Skin of body (tissue), 2 donors: ENCODE measurements around the gene OCA2. TPM values are rescaled to one million over a fixed set of nuclear protein-coding genes. Genes with fewer than 3 reads are reported as not detected.

Source experiments
- DNase-seq: peaks from one replicate; lab custom pipeline; 2025; lab: John Stamatoyannopoulos, UW
- total RNA-seq: library from RNA; depleted of rRNA; stranded (reverse); fragments of >200 nt; gene quantifications from one replicate; pipeline ENCODE4 v1.2.3, GENCODE V29; 2014

OCA2 gene
- total RNA-seq, 1 donor from 2014 or later, result 1.4 TPM

GRCh38 chr15:27873039-27873438 lies 226.1 kb downstream of the OCA2 start:
- DNase-seq, result no peak

- DNase-seq, result no peak
Measured at GRCh38 chr15:27872355-27872754, 226.8 kb downstream of the OCA2 start.

- no peak for DNase-seq
Measured at GRCh38 chr15:27871902-27872260, 227.2 kb downstream of the OCA2 start.

- DNase-seq, result no peak
Measured at GRCh38 chr15:27871078-27871901, 227.8 kb downstream of the OCA2 start.

DNA sequence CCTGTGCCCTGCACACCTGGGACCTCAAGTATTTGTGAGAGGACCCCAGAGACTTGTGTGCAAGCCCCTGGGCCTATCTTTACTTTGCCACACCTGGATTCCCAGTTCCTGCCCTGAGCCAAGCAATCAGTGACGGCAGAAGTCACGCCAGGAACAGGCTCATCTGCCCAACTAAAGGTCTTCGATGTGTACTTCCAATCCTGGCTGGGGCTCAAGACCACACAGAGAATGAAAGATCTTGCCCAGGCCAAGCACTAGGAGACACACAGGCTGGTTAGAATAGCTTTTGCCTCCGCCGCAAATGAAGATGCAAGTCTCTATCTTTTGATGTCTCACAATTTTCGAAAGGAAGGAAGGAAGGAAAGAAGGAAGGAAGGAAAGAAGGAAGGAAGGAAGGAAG lies 228.8 kb downstream of the OCA2 start:
- no peak for DNase-seq

- DNase-seq, result no peak
Measured at GRCh38 chr15:27869697-27870281, 229.3 kb downstream of the OCA2 start.

DNA sequence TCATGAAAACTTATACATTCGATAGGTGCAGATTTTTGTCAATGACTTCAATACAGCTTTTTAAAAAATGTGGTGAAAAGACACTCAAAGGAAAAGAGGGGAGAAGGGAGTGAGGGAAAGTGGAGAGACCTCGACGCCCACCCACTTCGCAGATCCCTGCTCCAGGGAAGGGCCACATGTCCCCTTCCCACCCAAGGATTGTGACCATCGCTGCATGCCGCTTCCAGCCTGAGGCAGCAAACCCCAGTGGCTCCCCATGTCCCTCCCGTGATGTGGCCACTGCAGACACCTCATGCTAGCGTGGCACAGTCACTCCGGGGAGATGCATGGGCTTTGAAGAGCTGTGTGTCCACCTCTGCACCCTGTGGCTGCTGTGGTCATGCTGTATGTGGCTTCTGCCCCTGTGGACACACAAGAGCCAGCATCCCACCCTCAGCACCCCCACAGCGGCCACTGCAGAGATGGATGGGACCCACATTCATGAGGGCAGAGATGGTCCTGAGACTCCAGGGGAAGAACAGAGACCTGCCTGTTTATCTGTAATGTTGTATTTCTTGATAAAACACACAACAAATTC lies 230.2 kb downstream of the OCA2 start:
- DNase-seq, result no peak

- no peak for DNase-seq
Measured at GRCh38 chr15:27867861-27868260, 231.3 kb downstream of the OCA2 start.

DNA sequence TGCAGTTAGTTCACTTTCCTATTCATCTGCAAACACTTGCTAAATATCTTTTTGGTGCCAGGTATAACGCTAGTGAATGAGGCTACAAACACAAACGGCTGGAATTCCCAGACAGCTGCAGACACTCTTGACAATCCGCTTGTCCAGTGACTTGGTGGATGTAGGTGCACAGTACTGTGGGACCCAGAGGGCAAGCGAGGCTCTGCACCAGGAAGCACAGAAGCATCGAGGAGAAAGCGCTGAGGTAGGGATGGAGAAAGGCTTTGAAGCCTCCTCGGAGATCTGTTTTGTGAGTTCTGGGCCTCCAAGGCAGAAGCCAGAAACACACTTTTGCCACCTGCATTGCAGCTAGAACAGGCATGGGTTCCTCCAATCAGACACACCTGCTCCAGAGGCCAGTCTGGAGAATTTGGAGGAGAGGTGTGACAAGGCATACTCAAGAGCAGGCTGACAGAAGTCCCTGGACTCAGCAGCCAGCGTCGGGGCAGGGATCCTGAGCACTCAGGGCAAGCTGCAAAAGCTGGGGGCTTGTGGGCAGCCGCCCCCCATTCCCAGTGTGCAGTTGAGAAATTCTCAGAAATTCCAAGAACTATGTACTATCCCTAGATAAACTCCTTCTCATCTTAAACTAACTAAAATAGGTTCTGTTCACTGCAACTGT lies 232.5 kb downstream of the OCA2 start:
- no peak for DNase-seq

GRCh38 chr15:27865926-27866325 lies 233.2 kb downstream of the OCA2 start:
- DNase-seq, result no peak

DNA sequence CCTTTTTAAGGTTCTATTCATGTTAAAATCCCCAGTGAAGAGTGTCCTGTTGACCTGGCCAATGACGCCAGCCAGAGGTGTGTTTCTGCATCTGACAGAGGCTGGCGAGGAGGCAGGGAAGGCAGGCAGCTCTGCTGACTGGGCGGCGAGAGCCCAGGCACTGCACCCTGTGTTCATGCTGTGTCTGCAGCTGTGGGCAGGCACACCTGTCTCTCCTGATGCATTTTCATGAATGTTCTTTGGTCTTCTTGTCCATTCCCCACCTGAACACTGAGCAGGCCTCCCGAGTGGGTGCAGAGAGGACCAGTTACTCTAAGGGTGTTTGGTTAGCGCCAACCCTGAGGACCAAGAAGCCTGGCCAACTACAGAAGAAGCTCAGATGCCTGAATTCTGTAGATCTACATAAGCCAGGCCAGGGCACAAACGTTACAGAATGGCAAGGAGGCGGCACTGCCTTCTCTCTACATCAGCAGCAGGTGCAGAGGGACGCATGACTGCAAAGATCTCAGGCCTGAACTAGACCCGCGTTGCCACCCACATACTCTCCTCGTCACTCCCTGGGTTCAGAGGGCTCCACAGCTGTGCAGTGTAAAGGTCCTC lies 233.7 kb downstream of the OCA2 start:
- no peak for DNase-seq

- no peak for DNase-seq
Measured at GRCh38 chr15:27864719-27865118, 234.4 kb downstream of the OCA2 start.

DNA sequence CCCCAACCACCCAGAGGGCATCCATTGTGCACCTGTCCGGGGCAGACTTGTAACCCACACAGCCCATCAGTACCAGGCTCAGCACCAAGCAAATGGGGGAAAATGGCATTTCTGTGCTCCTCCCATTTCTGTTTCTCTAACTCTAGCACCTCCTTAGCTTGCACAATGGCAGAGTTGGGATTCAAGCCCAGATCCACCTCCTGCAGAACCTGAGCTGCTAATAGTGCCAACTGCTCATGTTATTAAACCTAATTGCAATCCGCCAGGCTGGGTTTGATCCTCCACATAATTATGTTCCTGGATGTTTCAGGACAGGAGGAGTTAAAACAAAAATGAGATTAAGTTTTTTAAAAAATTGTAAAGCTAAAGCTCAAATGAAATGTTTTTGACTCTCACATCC lies 235.0 kb downstream of the OCA2 start:
- DNase-seq, result no peak

DNA sequence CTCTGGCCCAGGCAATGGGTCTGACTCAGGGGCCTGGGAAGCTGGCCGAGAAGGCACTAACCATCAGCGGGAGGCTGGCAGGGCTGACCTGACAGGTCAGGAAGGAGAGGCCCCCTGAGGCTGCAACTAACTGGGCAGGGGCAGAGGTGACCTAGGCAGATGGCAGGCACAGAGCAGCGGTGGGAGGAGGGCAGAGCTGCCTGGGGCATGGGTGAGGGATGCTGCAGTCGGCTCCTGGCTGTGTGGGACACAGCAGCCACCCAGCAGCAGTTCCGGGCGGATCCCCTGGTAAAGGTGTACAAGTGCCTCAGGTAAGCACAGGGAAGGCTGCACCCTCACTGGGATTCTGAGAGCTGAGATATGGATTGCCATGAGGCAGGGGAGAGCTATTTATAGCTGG lies 236.1 kb downstream of the OCA2 start:
- DNase-seq, result no peak

GRCh38 chr15:27861171-27861570 lies 237.9 kb downstream of the OCA2 start:
- no peak for DNase-seq

- no peak for DNase-seq
Measured at GRCh38 chr15:27855137-27855536, 244.0 kb downstream of the OCA2 start.

DNA sequence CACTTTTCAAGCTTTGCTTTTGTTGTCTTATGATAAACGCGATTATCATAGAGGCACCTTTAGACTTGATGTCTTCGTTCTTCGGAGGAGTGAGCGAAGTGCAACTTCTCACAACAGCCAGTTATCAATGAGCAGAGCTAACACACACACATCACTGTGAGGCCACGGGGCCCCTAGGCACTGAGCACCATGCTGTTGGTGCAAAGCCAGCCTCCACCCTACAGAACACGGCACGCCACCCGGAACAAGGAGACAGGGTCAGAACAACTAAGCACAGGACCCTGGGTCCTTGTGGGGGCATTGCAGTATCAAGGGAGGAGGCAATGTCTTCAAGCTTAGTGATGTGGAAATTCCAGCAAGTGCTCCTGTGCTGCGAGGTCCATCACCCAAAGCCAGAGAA lies 244.5 kb downstream of the OCA2 start:
- no peak for DNase-seq

DNA sequence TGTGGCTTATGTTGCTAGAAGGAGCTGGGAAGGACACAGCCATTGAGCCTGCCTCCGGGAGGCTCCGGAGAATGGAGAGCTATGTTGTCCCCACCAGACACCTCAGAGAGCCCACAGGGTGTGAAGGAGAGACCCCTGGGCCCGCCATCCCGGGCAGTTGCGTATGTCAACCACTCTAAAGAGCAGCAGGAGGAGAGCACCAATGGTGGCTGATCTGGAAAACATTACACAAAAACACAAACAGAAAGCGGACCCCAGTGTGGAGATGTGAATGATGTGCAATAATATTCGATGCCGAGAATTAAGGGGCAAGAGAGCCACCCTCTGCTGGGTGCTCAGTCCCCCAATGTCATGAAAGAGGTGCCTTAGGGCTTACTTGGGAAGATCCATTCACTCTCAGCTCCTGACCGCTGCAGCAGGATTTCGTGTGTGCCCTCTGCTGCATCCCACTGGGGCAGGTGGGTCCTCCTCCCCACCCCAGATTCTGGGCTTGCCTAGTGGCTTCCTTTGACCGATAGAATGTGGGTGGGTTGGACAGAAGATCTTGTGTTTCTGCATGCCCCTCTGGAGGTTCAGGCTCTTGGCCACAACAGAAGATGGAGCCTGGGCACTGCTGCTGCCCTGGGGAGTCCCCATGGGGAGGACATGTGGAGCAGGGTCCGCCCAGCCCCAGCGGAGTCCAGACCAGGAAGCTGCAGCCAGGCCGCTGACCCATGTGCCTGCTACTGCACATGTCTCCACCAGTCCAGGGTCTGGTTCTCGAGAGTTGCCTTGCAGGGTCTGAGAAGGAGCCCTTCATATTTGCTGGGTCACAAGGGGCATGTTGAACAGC lies 245.3 kb downstream of the OCA2 start:
- no peak for DNase-seq

DNA sequence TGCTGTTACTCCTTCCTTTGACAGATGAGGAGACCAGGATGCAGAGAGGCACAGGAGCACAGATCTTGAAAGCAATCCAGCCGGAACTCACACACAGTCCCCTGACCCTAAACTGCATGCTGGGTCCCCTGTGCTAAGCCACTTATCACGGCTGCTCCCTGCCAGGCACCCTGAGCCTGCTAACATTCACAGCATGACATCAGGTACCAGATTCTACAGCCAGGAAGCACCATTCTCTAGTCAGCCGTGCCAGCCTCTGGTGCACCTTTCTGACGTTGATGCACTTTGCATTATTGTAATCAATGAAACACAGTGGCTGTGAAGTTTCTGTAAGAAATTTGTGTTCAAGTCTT lies 247.3 kb downstream of the OCA2 start:
- no peak for DNase-seq

GRCh38 chr15:27850981-27851857 lies 247.9 kb downstream of the OCA2 start:
- DNase-seq, result no peak
